Limb (tissue), 2 donors: ENCODE measurements around the gene CLEC4M.
"Not testable (repeated sequence)": the region's sequence is repeated elsewhere in the genome, so short reads cannot be mapped to it uniquely, and the experiment has no call there.

Source experiments
- DNase-seq, 2 donors: peaks; one replicate each; pipeline ENCODE4 v3.0.0-alpha.2; 2016; ENCODE audit errors: extremely low spot score in 2 of 2

The CLEC4M gene

GRCh38 chr19:7806234-7806633, 43.2 kb downstream of the CLEC4M start:
- DNase-seq, result no peak

- no peak for DNase-seq
Measured at GRCh38 chr19:7806876-7807275, 43.8 kb downstream of the CLEC4M start.

GRCh38 chr19:7808108-7808507, 45.1 kb downstream of the CLEC4M start:
- DNase-seq, result no peak

- no peak for DNase-seq
Measured at GRCh38 chr19:7811989-7812388, 48.9 kb downstream of the CLEC4M start.

GRCh38 chr19:7815325-7815724, 52.3 kb downstream of the CLEC4M start:
- DNase-seq, result no peak

GRCh38 chr19:7816040-7816439, 53.0 kb downstream of the CLEC4M start:
- not testable (repeated sequence) for DNase-seq

- DNase-seq, result no peak
Measured at GRCh38 chr19:7817801-7818200, 54.8 kb downstream of the CLEC4M start.

- no peak for DNase-seq
Measured at GRCh38 chr19:7818806-7819205, 55.8 kb downstream of the CLEC4M start.
